DMS153 (cell line): ENCODE results near the gene TMEM141.
"Not testable (repeated sequence)": the region's sequence is repeated elsewhere in the genome, so short reads cannot be mapped to it uniquely, and the experiment has no call there.

Experiments used
- DNase-seq: peaks from one replicate; lab custom pipeline; 2025; lab: John Stamatoyannopoulos, UW

The TMEM141 gene

DNA sequence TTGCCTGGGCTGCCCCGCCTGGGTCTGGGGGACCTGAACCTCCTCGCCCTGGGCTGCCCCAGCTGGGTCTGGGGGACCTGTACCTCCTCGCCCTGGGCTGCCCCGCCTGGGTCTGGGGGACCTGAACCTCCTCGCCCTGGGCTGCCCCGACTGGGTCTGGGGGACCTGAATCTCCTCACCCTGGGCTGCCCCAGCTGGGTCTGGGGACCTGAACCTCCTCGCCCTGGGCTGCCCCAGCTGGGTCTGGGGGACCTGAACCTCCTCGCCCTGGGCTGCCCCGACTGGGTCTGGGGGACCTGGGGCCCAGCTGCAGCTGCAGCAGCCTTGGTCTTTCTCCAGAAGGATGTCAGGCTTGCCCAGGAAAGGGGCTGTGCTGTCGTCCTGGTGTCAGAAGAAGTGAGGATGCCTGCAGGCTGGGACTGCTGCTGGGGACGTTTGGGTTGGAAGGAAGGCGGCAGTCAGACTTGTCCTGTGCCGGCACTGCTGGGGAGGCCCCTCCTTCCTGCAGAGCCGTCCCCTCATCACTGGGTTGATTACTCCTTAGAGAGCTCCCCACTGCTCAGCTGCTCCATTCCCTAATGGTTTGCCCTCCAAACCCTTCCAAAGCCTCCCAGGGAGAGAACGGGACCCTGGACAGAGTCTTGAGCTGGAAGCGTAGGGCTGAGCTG is 42.4 kb downstream of the TMEM141 start:
- not testable (repeated sequence) for DNase-seq

DNA sequence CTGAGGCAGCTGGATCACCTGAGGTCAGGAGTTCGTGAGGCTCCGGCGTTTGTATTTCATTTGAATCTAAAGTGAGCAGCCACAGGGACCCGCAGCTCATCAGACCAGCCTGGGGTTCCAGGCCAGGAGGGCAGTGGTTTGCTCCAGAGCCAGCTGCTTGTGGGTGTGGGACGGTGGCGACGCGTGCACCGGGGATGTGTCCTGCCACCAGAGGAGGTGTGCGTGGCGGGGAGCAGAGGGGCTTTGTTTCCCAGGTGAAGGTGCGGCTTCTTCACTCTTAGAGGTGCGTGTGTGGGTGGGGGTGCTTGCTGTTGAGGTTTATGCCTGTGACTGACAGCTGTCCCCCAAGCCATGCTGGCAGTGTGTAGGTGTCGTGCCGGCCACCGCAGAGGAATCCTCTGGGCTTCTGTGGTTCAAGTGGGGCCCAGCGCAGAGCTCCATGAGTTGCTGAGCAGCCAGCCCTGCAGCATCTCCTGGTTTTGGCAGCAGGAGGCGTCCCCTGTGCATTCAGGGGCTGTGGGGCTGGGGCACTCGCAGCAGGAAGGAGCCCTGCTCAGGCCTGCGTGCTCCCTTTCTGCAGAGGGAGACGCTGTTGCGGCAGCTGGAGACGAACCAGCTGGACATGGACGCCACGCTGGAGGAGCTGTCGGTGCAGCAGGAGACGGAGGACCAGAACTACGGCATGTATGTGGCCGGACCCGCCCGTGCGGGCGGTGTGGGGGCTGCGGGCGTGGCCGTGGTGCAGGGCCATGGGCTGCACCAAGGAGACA is 44.2 kb downstream of the TMEM141 start:
- no peak for DNase-seq

DNA sequence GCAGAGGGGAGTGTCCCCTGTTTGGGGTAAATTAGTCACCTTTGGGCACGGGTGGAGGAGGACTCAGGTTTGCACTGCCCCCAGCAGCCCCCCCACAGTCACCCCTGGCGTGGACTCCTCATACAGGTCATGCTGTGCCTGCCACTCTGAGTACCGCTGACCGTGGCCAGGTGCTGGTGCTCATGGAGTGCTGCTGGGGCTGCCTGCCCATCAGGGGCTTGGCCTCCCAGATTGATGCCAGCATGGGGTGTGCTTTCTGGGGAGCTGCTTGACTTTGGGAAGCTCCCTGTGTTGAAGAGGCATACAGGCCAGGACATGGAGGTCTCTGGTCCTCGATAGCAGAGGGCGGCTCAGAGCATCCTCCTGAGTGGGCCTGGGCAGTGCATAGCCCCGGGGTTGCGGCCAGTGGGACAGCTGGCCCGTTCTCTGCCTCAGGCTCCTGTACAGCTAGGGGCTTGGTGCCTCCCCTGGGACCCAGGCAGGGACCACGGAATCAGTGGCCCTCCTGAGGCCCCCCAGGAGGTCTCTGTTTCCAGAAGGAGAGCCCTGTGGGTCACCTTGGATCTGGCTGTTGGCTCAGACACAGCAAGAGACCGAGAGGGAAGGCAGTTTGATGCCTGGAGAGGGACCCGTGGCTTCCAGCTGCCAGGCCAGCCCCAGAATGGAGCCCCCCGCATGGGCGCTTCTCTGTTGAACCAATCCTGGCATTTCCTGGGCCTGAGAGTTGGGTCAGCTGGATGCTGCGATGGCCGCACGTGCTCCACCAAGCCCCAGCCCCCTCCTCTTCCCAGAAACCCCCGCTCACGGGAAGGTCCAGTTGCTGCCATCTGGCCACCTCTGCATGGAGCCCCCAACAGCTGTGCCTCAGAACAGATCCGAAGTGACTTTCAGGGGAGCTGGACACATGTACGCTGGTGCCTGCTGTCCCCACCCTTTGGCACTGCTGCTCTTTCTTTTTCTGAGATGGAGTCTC is 45.1 kb downstream of the TMEM141 start:
- DNase-seq, result no peak

DNA sequence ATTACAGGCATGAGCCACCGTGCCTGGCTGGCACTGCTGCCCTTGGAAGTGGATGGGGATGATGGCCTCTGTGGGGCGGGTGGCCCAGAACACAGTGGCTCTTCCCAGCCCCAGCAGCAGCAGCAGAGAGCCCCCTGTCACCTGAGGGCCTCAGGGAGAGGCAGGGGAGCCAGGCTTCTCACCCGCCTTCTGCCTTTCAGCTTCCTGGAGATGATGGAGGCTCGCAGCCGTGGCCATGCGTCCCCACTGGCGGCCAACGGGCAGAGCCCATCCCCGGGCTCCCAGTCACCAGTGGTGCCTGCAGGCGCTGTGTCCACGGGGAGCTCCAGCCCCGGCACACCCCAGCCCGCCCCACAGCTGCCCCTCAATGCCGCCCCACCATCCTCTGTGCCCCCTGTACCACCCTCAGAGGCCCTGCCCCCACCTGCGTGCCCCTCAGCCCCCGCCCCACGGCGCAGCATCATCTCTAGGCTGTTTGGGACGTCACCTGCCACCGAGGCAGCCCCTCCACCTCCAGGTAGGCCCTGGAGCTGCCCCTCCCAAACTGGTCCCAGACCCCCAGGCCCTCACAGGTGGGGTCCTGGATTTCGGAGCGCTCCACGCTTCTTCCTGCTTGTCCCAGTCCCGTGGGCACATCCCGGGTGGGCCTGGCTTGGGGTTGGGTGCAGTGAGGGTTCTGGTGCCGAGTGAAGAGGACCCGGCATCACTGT is 46.2 kb downstream of the TMEM141 start:
- DNase-seq, result no peak

DNA sequence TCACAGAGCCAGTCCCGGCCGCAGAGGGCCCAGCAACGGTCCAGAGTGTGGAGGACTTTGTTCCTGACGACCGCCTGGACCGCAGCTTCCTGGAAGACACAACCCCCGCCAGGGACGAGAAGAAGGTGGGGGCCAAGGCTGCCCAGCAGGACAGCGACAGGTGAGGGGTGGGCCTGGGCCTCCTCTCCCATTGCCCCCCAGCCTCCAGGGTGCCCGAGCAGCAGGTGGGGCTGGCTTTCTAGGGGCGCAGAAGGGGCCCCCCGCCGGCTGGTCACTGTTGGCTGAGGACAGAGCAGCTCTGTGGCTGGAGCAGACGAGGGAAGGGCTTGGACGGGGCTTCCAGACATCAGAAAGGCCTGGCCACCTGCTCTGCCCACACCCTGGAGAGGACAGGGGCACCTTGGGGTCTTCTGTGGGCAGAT is 46.7 kb downstream of the TMEM141 start:
- not testable (repeated sequence) for DNase-seq

DNA sequence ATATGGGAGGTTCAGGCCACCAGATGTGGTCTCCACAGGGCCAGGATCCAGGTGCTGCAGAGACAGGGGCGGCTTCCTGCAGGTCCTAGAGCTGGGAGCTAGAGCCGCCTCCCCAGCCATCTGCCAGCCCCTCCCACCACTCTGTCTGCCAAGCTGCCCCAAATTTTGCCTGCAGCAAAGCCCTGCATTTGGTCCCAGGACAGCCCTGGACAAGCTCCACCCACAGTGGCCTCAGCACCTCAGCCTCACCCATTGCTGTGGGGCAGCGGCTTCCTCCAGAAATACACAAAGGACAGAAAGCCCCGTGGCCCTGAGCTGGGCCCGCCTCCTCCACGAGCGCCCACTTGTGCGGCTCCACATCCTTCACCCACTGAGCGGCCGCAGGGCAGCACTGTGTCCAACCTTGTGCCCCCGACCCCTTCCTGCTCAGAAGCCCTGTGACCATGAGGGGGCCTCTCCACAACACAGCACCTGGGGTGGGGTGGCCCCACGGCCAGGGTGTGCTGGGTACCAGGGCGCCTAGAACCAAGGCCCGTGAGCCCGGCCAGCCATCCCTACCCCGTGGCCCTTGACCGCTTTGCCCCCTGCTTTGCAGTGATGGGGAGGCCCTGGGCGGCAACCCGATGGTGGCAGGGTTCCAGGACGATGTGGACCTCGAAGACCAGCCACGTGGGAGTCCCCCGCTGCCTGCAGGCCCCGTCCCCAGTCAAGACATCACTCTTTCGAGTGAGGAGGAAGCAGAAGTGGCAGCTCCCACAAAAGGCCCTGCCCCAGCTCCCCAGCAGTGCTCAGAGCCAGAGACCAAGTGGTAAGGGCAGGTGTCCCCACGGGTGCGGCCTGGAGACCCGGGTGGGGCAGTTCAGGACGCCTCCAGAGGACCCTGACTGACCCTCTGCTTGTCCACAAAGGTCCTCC is 47.4 kb downstream of the TMEM141 start:
- no peak for DNase-seq

DNA sequence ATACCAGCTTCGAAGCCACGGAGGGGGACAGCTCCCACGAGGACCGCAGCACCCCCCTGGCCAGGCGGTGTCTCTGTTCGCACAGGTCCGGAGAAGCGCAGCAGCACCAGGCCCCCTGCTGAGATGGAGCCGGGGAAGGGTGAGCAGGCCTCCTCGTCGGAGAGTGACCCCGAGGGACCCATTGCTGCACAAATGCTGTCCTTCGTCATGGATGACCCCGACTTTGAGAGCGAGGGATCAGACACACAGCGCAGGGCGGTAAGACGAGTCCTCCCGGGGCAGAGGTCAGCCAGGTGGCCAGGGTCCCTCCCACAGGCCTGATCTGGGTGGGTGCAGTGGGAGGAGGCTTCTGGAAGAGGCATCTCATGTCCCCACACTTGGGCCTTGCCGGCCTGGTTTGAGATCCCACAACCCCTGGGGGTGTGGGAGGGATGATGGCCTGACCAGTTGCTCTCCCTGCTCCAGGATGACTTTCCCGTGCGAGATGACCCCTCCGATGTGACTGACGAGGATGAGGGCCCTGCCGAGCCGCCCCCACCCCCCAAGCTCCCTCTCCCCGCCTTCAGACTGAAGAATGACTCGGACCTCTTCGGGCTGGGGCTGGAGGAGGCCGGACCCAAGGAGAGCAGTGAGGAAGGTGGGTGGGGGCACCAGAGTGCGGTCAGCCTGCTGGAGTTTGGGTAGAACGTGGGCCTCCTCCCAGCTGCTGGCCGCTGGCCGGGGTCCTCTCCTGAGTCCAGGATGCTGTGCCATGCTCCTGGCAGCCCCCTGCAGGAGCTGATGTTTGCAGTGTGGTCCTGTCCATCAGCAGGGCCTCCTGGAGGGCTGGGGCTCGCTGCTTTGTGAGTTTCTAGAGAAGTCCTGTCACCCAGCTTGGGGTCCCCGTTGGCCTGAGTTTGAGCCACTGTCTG is 48.3 kb downstream of the TMEM141 start:
- no peak for DNase-seq

DNA sequence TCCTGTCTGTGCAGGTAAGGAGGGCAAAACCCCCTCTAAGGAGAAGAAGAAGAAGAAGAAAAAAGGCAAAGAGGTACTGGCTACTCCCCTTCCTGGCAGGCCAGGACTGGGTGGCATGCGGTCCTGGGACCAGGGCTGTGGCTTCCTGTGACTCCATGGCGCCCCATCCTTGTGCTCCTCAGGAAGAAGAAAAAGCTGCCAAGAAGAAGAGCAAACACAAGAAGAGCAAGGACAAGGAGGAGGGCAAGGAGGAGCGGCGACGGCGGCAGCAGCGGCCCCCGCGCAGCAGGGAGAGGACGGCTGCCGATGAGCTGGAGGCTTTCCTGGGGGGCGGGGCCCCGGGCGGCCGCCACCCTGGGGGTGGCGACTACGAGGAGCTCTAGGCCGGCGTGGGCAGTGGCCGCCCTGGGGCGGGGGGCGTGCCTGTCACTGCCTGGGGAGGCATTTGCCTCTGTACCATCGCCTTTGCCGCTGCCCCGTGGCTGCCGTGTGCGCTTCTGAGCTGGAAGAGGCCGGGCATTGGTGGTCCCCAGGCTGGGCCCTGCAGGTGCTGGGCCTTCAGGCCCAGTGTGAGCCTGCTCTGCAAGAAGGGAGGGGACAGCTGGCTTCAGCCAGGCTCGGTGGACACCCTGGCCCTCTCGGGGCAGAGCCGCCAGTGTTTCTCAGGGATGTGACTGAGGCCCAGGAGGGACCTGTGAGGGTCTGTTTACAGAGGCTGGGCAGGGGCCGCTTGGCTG is 49.2 kb downstream of the TMEM141 start:
- no peak for DNase-seq

DNA sequence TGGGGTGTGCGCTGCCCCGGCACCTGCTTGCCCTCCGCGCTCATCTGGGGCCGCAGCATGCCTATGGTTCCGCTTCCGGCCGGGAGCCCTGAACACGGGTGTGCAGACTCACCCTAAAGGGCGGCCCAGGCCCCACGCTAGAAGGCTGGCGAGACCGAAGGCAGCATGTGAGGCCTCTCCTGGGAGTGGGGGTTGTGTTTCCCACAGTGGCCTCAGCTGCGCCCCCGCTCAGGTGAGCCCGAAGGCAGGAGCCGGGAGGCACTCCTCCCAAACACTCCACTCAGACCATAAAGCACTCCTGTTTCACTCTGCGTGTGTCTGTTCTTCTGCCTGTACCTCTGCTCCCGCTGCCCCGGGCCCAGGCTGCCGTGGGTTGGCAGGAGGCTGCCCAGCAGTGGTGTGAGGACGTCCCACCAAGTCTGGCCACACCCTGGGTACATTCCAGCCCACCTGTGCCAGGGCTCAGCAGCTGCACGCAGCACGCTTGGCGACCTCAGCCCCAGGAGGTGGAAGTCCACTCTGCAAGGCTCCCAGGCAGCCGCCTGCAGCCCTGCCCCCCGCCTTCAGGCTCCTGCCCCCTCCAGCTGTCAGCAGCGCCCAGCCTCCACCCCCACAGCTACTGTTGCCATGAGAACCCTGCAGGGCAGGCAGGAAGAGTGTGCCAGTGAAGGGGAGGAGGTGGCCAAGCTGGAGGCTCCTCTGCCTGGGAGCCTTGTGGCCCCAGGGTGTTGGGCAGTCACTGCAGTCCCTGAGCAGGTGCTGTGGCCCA is 49.9 kb downstream of the TMEM141 start:
- DNase-seq, result peak; percentile 78

DNA sequence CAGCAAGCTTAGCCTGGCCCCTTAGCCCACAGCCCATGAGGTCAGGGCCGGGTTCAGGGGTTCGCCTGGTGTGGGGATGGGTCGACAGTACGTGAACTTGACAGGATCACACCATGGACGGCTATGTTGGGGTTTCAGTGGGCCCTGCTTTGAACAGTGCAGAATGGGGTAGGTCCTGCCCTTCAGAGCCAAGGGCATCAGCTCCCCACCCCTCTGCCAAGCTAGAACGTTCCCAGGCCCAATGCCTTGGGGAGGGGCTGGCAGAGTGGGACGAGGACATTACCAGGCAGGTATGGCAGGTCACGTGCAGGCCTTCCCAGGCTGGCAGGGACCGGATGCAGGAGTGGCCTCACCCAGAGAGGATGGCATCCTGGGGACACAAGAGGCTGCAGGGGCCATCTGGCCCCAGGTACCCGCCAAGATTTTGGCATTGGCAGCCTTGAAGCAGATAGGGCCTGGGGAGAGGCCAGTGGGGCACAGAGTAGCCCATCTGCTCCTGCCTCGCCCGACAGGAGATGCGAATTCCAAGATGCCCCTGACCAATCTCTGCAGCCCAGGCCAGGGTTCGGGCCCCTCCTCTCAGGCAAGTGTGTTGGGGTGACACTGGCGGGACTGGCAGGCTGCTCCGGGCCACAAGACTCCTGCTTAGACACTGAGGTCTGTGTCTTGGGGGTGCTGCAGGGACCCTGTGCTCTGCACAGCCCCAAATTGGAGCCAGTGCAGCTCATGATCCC is 50.7 kb downstream of the TMEM141 start:
- DNase-seq, result peak; percentile 39

DNA sequence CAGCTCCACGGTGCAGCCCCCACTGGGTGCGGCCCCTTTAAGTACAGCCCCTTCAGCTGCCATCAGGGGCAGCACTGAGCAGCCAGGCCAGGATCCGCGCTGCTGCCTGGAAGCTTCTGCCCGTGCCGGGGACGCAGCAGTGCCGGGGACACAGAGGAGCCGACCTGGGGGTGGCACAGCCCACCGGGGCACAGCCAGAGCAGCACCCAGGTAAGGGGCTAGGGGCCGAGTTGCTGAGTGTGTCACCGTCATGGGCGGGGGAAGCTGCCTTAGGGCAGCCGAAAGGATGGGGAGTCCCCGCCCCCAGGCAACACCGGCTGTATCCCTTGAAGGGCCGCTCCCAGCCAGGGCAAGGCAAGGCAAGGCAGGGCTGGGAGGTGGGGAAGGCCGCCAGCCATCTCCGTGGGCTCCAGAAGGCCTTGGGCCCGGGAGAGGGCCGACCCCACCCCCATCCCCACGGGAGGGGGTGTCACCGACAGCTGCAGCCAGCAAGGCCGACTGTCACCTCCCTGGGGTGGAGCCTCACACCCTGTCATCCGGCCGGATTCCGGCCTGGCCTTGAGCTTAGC is 51.3 kb downstream of the TMEM141 start, which contains the start of gene AJM1:
AJM1 (plus strand) TSS at position 99 of the 569 bp plus-strand sequence. CDS start 1,937 bp downstream, outside the sequence.
- DNase-seq, result peak; percentile 45
